NCI-H510A treated with DMSO at 0.1 percent for 48 hours (cell line): ENCODE data around the gene RBM44.
"Not testable (repeated sequence)": the region's sequence is repeated elsewhere in the genome, so short reads cannot be mapped to it uniquely, and the experiment has no call there.

Experiments
- DNase-seq: peaks from one replicate; lab custom pipeline; 2025; lab: John Stamatoyannopoulos, UW

RBM44 gene

GRCh38 chr2:237774811-237775553 is 23.6 kb upstream of the RBM44 start:
- peak; percentile 79 for DNase-seq

DNA sequence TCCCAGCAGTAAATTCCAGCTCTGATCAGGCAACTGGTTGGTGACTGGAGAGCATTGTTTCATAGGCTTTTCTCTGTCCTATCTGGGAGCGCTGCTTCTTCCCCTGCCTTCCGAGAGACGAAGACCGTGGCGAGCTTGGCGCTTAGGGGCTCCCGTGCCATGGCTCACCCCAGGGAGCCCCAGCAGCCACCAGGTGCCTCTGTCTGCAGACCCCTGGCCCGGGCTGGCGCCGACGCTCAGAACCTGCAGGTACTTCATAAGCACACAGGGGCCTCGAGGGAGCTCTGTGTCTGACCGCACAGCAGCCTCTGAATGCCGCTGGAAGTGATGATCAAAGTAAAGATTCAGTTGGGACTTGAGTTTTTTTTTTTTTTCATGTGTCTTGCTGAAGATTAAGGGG is 19.1 kb upstream of the RBM44 start:
- DNase-seq, result no peak

- DNase-seq, result no peak
These were observed 16.4 kb upstream of the RBM44 start for GRCh38 chr2:237782181-237782580.

DNA sequence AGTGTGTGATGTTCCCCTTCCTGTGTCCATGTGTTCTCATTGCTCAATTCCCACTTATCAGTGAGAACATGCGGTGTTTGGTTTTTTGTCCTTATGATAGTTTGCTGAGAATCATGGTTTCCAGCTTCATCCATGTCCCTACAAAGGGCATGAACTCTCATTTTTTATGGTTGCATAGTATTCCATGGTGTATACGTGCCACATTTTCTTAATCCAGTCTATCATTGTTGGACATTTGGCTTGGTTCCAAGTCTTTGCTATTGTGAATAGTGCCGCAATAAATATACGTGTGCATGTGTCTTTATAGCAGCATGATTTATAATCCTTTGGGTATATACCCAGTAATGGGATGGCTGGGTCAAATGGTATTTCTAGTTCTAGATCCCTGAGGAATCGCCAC is 14.9 kb upstream of the RBM44 start:
- not testable (repeated sequence) for DNase-seq

GRCh38 chr2:237786936-237787335 is 11.6 kb upstream of the RBM44 start:
- no peak for DNase-seq

GRCh38 chr2:237790353-237790752 is 8.2 kb upstream of the RBM44 start:
- no peak for DNase-seq

DNA sequence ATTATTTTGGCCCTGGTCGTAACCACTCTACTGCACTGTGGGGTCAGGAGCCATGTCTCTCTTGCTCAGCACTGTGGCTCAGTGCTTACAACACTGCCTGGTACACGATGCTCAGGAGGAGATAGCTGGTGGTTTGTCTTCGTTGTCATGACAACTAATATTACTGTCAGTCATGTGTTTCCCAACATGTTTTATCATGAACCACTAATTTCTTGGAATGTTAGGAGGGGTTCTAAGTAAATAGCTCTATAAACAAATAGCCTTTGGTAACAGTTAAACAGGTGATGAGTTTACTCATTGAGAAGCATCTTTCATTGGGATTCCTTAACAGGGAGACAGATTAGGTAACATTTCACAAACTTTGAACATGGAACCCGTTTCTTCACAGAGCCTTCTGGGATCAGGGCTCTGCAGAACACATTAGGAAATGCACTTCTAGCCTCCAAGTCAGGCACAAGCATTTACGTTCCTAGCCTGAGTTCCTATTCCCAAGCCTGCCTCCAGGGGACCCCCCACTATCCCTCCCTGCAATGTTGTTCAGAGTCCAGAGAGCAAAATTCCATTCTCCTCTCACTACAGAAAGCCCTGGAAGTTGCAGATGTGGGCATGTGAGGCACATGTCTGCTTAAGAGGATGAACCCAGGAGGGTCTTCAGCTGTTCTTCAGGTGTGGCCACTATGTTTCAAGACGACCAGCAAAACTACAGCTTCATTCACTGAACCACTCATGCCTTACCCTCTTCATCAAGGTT is 6.4 kb upstream of the RBM44 start:
- no peak for DNase-seq

- DNase-seq, result no peak
These were observed 1.3 kb upstream of the RBM44 start for GRCh38 chr2:237797253-237797652.

GRCh38 chr2:237799060-237799428 is 465 bp downstream of the RBM44 start:
- no peak for DNase-seq

DNA sequence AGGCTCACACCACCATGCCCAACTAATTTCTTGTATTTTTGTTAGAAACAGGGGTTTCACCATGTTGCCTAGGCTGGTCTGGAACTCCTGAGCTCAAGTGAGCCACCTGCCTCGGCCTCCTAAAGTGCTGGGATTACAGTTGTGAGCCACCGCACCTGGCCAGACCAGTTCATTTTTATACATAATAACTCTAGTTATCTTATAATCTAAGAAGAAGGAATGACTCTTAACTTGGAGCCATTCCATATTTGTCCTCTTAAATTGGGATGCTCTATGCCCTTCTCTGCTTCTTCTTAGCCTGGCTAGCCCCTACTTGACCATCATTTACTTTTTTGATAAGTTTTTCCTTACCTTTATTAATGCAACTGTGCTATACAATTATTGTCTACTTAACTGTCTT is 2.9 kb downstream of the RBM44 start:
- DNase-seq, result no peak

DNA sequence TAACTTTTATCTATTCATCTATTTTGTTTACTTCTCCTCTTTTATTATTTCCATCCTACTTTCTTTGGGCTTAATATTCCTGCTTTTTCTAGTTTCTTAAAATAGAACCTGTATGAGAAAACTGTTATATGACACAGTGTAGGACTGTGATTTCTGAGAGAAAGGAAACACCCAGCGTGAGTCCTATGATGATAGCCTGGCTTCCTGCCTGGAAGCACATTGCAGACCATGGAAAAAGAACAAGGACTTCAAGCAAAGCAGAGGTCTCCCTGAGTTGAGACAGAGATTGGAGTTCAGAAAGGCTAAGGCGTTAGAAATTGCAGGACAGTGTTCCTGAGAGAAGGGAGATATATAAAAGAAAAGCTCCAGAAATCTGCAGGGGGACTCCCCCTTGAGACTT is 7.8 kb downstream of the RBM44 start:
- DNase-seq, result no peak

DNA sequence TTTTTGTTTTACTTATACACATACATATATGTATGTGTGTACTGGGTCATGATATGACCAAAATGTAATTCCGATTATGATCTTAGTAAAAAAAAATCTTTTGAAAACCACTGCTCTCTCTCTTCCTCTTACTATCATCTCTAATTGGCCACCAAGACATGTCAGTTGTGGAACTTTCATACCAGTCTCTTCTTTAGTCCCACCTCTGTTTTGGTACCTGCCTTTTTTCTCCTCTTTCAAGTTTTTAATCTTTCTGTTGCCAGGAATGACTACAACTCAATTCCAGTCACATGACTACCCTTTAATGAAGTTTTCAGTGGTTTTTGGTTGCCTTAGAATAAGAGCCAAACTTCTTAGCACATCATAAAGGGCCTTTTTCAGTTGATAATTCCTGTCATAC is 17.1 kb downstream of the RBM44 start:
- no peak for DNase-seq

DNA sequence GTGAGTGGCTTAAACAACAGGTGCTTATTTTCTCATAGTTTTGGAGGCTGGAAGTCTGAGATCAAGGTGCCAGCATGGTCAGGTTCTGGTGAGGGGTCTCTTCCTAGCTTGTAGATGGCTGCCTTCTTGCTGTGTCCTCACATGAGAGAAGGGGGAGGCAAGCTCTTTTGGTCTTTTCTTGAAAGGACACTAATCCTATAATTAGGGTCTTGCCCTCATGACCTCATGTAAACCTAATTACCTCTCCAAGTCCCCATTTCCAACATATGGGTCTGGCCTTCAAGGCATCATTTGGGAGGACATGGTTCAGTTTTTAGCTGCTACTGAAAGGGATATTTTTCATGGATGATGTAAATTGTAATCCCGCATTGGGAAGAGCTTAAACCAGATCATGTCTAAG is 18.0 kb downstream of the RBM44 start:
- DNase-seq, result no peak

DNA sequence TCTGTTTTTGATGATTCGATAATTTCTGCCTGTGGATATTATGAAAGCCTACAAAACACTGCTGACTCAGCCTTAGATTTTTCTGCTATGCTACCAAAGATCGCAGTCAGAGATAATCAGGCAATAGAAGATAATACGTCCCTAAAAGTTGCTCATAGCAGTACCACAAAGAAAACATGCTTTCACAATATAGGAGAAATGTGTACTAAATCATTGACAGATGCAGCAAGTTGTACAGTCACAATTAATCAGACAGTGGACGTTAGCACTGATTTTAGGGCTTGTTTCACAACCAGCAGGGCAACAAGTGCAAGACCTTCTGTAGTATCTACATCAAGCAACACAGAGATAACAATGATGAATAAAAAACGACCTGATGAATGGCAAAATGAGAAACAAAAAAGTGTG is 19.5 kb downstream of the RBM44 start:
- DNase-seq, result no peak

DNA sequence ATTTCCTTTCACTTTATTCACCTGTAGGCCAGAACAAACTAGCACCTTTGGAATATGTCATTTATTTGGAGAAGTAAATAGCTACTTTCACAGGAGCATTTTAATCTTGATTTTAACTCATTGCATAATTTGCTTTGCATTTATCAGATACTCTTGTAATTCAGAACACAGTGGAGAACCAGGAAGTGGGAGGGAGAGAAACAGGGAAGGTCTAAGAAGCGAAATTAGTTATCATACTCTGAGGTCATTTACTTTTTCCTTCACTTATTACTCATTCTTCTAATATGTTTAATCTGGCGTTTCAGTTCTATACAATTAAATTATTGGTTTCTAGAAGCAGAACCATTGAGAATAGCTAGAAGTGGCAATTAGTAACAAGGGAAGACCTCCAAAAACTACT is 20.7 kb downstream of the RBM44 start:
- DNase-seq, result no peak

DNA sequence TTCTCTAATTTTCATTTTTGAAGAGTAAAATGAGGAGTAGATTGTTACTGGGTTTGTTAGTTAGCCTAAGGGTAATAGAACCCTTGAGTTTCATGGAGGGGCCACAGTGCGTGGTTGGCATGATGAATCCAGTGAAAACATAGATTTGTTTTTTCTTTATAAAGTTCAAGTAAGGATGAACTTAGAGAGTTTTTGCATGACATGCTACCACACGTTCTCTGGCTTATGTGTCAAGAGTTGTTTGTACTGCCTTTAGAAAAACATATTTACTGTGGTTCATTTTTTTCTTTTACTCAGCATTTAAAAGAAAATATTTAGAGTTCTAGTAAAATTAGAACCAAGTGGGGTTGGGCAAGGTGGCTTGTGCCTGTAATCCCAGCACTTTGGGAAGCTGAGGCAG is 21.8 kb downstream of the RBM44 start:
- DNase-seq, result no peak

DNA sequence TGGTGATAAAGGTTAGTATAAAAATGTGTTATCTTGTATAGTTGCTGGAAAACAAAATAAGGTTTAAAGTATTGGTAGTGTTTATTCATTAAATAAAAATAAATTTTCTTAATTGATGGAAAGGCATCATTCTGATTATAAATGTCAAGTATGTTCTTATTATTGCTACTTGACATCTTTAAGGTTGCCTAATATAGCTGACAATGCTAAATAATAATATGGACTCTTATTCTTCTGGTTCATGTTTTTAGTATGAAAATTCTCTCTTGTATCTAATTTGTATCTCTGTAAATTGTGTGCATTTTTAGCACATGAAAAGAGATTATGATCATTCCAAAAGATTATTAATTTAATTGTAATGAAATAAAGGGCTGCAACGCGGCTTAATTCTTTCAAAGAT is 25.0 kb downstream of the RBM44 start:
- no peak for DNase-seq

DNA sequence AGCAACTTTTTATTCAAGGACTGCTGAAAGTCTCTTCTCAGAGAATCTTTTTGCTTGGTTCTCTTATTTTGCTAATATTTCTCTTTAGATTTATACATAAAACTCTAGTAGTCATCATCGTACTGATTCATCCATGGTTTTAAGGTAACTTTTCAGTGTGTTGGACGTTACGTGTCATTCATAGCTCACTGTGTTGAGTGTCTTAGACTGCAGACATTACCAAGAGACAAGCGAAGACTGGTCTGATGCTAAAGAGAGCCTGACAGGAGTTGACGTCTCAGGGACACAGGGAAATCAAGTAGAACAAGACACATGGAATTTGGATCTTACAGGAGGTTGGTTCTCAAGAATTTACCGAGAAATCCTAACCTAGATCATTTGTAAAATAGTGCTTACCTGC is 25.5 kb downstream of the RBM44 start:
- DNase-seq, result no peak

DNA sequence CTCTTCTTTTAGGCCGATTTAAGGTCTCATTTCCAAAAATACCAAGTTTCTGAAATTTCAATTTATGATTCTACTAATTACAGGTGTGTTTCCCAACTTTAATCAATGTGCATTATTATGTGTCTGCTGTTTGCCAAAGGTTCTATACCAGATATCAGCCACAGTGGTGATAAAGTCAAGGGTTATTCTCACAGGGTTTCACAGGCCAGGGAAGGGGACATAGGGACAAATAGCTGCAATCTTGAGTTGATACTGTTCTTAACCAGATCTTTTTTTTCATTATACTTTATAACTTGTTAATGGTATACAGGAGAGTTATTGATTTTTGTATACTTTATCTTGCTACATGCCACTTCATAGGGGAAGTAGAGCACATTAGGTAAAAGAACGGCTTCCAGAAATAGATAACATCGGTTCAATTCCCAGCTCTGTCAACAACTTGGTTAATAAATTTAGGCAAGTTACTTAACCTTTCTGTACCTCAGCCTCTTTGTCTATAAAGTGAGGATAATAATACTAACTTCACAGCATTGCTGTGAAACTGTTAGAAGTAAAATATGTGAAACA is 28.9 kb downstream of the RBM44 start:
- DNase-seq, result no peak

DNA sequence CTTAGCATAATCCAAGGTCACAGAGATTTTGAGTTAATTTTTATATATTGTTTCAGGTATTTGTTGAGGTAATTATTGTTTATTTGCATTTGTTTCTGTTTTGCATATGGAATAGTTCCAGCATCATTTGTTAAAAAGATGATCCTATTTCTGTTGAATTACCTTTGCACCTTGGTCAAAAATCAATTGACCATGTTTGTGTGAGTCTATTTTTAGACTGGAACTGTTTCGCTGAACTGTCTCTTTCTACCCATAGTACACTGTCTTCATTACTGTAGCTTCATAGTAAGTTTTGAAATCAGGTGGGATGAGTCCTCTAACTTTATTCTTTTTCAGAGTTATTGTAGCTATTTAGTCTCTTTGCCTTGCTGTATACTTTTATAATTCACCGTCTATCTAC is 31.9 kb downstream of the RBM44 start:
- no peak for DNase-seq

DNA sequence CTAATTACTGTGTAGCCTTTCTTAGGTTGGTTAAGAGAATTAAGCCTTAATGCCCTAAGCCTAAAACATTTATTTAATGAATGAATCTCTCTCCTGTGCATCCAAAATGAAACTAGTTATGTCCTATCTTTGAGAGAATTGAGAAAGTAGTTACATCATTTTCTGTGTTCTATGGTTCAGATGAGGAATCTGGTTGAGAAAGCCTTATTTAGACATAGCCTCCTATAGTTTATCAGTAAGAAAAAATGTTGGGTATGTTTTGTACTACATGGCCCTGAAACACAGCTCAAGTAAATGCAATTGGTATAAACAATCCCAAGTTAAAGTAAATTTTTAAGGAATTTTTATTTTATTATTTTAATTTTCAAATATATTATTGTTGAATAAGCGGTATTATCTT is 35.0 kb downstream of the RBM44 start:
- no peak for DNase-seq

DNA sequence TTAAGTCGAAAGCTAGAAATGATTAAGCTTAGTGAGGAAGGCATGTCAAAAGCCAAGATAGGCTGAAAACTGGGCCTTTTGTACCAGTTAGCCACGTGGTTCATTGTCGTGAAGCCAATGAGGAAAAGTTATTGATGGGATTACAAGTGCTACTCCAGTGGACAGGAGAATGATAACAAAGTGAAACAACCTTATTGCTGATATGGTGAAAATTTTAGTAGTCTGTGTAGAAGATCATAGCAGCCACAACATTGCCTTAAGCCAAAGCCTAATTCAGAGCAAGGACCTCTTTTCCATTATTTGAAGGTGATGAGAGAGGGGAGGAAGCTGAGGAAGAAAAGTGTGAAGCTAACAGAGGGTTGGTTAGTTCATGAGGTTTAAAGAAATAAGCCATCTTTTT is 36.8 kb downstream of the RBM44 start:
- no peak for DNase-seq

DNA sequence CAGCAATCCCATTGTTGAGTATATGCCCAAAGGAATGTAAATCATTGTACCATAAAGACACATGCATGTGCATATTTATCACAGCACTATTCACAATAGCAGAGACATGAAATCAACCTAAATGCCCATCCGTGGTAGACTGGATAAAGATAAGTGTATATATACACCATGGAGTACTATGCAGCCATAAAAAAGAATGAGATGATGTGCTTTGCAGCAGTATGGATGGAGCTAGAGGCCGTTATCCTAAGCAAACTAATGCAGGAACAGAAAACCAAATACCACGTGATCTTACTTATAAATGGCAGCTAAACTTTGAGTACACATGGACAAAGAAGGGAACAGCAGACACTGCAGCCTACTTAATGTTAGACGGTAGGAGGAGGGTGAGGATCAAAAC is 42.5 kb downstream of the RBM44 start:
- DNase-seq, result no peak

- not testable (repeated sequence) for DNase-seq
These were observed 50.4 kb downstream of the RBM44 start for GRCh38 chr2:237848940-237849339.
